Liver (tissue), 9 donors: ENCODE results near the gene DRAXIN. TPM values are rescaled to one million over a fixed set of nuclear protein-coding genes. Genes with fewer than 3 reads are reported as not detected.

Source experiments
- DNase-seq: peaks from one replicate; pipeline ENCODE4 v3.0.0-alpha.2; 2017; ENCODE audit warnings: low spot score
- H3K27ac ChIP-seq, 2 donors: one replicate each; pipeline ENCODE4 v1.7.0; 2013; ENCODE audit warnings: inconsistent platforms in 2 of 2, low read length in 2 of 2, control low read depth in 1 of 2, low read depth in 1 of 2, mild to moderate bottlenecking in 1 of 2
- H3K27me3 ChIP-seq, 4 donors: one replicate each; pipeline versions ENCODE4 v1.6.1 to v1.7.0; 2013; ENCODE audit warnings: low read length in 3 of 4, inconsistent platforms in 1 of 4, mild to moderate bottlenecking in 1 of 4, moderate library complexity in 1 of 4; ENCODE audit not compliant: control insufficient read depth in 4 of 4, insufficient read depth in 4 of 4
- H3K36me3 ChIP-seq, 4 donors: one replicate each; pipeline versions ENCODE4 v1.6.1 to v1.7.0; 2013; ENCODE audit warnings: low read length in 3 of 4, mild to moderate bottlenecking in 3 of 4, low read depth in 1 of 4, moderate library complexity in 1 of 4; ENCODE audit not compliant: control insufficient read depth in 4 of 4, insufficient read depth in 3 of 4
- H3K4me1 ChIP-seq, 4 donors: one replicate each; pipeline versions ENCODE4 v1.6.1 to v1.7.0; 2013; ENCODE audit warnings: low read length in 3 of 4, mild to moderate bottlenecking in 3 of 4, moderate library complexity in 1 of 4; ENCODE audit not compliant: control insufficient read depth in 4 of 4, insufficient read depth in 4 of 4
- H3K4me3 ChIP-seq, 3 donors: one replicate each; pipeline versions ENCODE4 v1.6.1 to v1.7.0; 2013; ENCODE audit warnings: low read length in 3 of 3, control low read depth in 1 of 3, low read depth in 1 of 3, mild to moderate bottlenecking in 1 of 3
- H3K9ac ChIP-seq, 2 donors: one replicate each; pipeline ENCODE4 v1.7.0; 2013; ENCODE audit warnings: low read length in 2 of 2, mild to moderate bottlenecking in 2 of 2, moderate library complexity in 2 of 2, control low read depth in 1 of 2, low read depth in 1 of 2
- H3K9me3 ChIP-seq, 4 donors: one replicate each; pipeline versions ENCODE4 v1.6.1 to v1.7.0; 2013; ENCODE audit warnings: low read length in 3 of 4; ENCODE audit not compliant: control insufficient read depth in 4 of 4
- ATF3 ChIP-seq: IDR thresholded peaks from 2 replicates; pipeline ENCODE4 v1.6.1; 2016; ENCODE audit warnings: antibody characterized with exemption
- CTCF ChIP-seq: fragments of 150-350 bp; IDR thresholded peaks from 2 replicates; pipeline ENCODE4 v1.5.1; 2017; ENCODE audit warnings: improper control_type of control experiment, low read depth, low read length; ENCODE audit not compliant: missing input control
- EGR1 ChIP-seq, 2 donors: IDR thresholded peaks; 2 replicates each; pipeline ENCODE4 v1.6.1; 2016 to 2018; ENCODE audit warnings: antibody characterized with exemption in 2 of 2, low read depth in 2 of 2
- FOXA1 ChIP-seq: IDR thresholded peaks from 2 replicates; pipeline ENCODE4 v1.6.1; 2016; ENCODE audit warnings: antibody characterized with exemption
- FOXA2 ChIP-seq: IDR thresholded peaks from 2 replicates; pipeline ENCODE4 v1.6.1; 2016; ENCODE audit warnings: antibody characterized with exemption
- GABPA ChIP-seq, 2 donors: IDR thresholded peaks in 1 of 2; conservative IDR thresholded peaks in 1 of 2; 2 replicates each; pipeline ENCODE4 v1.6.1; 2016; ENCODE audit warnings: antibody characterized with exemption in 2 of 2, mild to moderate bottlenecking in 1 of 2, moderate library complexity in 1 of 2
- HNF4A ChIP-seq, 2 donors: conservative IDR thresholded peaks; 2 replicates each; pipeline ENCODE4 v1.6.1; 2016; ENCODE audit warnings: antibody characterized with exemption in 2 of 2, mild to moderate bottlenecking in 2 of 2
- HNF4G ChIP-seq: IDR thresholded peaks from 2 replicates; pipeline ENCODE4 v1.6.1; 2016; ENCODE audit warnings: antibody characterized with exemption
- JUND ChIP-seq, 2 donors: IDR thresholded peaks; 2 replicates each; pipeline ENCODE4 v1.6.1; 2016; ENCODE audit warnings: antibody characterized with exemption in 2 of 2
- MAX ChIP-seq: IDR thresholded peaks from 2 replicates; pipeline ENCODE4 v1.6.1; 2016; ENCODE audit warnings: antibody characterized with exemption
- NR2F2 ChIP-seq: IDR thresholded peaks from 2 replicates; pipeline ENCODE4 v1.6.1; 2016; ENCODE audit warnings: antibody characterized with exemption
- RAD21 ChIP-seq, 2 donors: IDR thresholded peaks; 2 replicates each; pipeline ENCODE4 v1.6.1; 2016; ENCODE audit warnings: antibody characterized with exemption in 2 of 2, mild to moderate bottlenecking in 2 of 2
- REST ChIP-seq: IDR thresholded peaks from 2 replicates; pipeline ENCODE4 v1.6.1; 2016; ENCODE audit warnings: antibody characterized with exemption, mild to moderate bottlenecking
- RXRA ChIP-seq, 2 donors: IDR thresholded peaks; 2 replicates each; pipeline ENCODE4 v1.6.1; 2017 to 2018; ENCODE audit warnings: antibody characterized with exemption in 2 of 2, mild to moderate bottlenecking in 1 of 2
- SP1 ChIP-seq: IDR thresholded peaks from 2 replicates; pipeline ENCODE4 v1.6.1; 2018; ENCODE audit warnings: antibody characterized with exemption, mild to moderate bottlenecking
- TAF1 ChIP-seq: conservative IDR thresholded peaks from 2 replicates; pipeline ENCODE4 v1.6.1; 2016; ENCODE audit warnings: antibody characterized with exemption, mild to moderate bottlenecking
- YY1 ChIP-seq: IDR thresholded peaks from 2 replicates; pipeline ENCODE4 v1.6.1; 2016; ENCODE audit warnings: antibody characterized with exemption, mild to moderate bottlenecking
- ZBTB33 ChIP-seq: IDR thresholded peaks from 2 replicates; pipeline ENCODE4 v1.6.1; 2016; ENCODE audit warnings: antibody characterized with exemption
- WGBS: extraction: QIAGEN DNeasy Blood & Tissue Kit; methylation state at CpG from one replicate; pipeline ENCODE4 v1.1.7; 2013; 5-methylcytosine and 5-hydroxymethylcytosine counted together
- polyA plus RNA-seq, 2 donors: library from polyadenylated mRNA; stranded (reverse) in 1 of 2; unstranded in 1 of 2; fragments of 200-250 nt in 1 of 2; fragments of >200 nt in 1 of 2; fragmentation: Nextera tagmentation in 1 of 2; extraction: Ambion mirVana in 1 of 2; gene quantifications; one replicate each; pipeline versions ENCODE4 v1.2.1 to v1.2.3, GENCODE V29; 2013 to 2015
- total RNA-seq, 2 donors: library from RNA; depleted of rRNA; stranded (reverse); fragments of >200 nt; gene quantifications; one replicate each; pipeline ENCODE4 v1.2.3, GENCODE V29; 2014
- donor health status: healthy.
- donor health status: healthy.
- donor health status: healthy.
- donor health status: healthy.
- donor health status: healthy.

DRAXIN gene
- total and polyA plus RNA-seq, 4 donors: under 0.01 to 0.01 TPM; not detected in 2

- DNase-seq: no peak
- Histone ChIP-seq H3K9ac (no peak overlapping the region), H3K27me3 (no peaks in the 10 kb centered on the region), H3K4me1 (peaks cover 7 to 29% (median 26%) of the 10 kb centered on the region in 4 donors), H3K36me3 (no peaks in the 10 kb centered on the region), H3K9me3 (no peaks in the 10 kb centered on the region), H3K27ac (no peak overlapping the region), H3K4me3 (no peak overlapping the region)
- WGBS: 87% methylated on average over 9 of the region's 9 CpGs
- TF ChIP-seq ZBTB33 (no peak), FOXA1 (no peak), RXRA (IDR thresholded peaks at IDR 0.05) (no peak), MAX (no peak), NR2F2 (no peak), GABPA (IDR thresholded peaks at IDR 0.05 in 1 of 2, conservative IDR thresholded peaks at IDR 0.05 in 1 of 2) (no peak), YY1 (no peak), HNF4G (no peak), ATF3 (no peak), HNF4A (conservative IDR thresholded peaks at IDR 0.05) (no peak), TAF1 (no peak), FOXA2 (no peak)
Measured at GRCh38 chr1:11646317-11646716, 45.2 kb upstream of the DRAXIN start.

- H3K9me3 ChIP-seq: no peaks in the 10 kb centered on the region
- H3K4me1 ChIP-seq: peaks cover 7 to 29% (median 26%) of the 10 kb centered on the region in 4 donors
- H3K27me3 ChIP-seq: no peaks in the 10 kb centered on the region
- no peak overlapping the region for H3K27ac ChIP-seq
- no peaks in the 10 kb centered on the region for H3K36me3 ChIP-seq
- no peak for TF ChIP-seq JUND (IDR thresholded peaks at IDR 0.05)
- TF ChIP-seq CTCF: no peak
- TF ChIP-seq RAD21 (IDR thresholded peaks at IDR 0.05): no peak
- no peak for TF ChIP-seq HNF4G
- TF ChIP-seq FOXA2: no peak
- TF ChIP-seq ZBTB33: no peak
- no peak for TF ChIP-seq NR2F2
- no peak for TF ChIP-seq RXRA (IDR thresholded peaks at IDR 0.05)
- no peak for TF ChIP-seq SP1
- TF ChIP-seq REST: no peak
- TF ChIP-seq GABPA (IDR thresholded peaks at IDR 0.05 in 1 of 2, conservative IDR thresholded peaks at IDR 0.05 in 1 of 2): no peak
- no peak for TF ChIP-seq ATF3
- no peak for TF ChIP-seq TAF1
- TF ChIP-seq EGR1 (IDR thresholded peaks at IDR 0.05; ENCODE audit: low read depth in 2 of 2): no peak
- TF ChIP-seq YY1: no peak
- TF ChIP-seq HNF4A (conservative IDR thresholded peaks at IDR 0.05): no peak
- no peak for TF ChIP-seq MAX
- TF ChIP-seq FOXA1: no peak
- no peak overlapping the region for H3K4me3 ChIP-seq
- WGBS: 86% methylated on average over 7 of the region's 7 CpGs
- DNase-seq: no peak
- no peak overlapping the region for H3K9ac ChIP-seq
Measured at GRCh38 chr1:11647333-11647732, 44.2 kb upstream of the DRAXIN start.
